ENCODE measurements around the gene SPATA18.
"Not testable (repeated sequence)": the region's sequence is repeated elsewhere in the genome, so short reads cannot be mapped to it uniquely, and the experiment has no call there.

Gene SPATA18

DNA sequence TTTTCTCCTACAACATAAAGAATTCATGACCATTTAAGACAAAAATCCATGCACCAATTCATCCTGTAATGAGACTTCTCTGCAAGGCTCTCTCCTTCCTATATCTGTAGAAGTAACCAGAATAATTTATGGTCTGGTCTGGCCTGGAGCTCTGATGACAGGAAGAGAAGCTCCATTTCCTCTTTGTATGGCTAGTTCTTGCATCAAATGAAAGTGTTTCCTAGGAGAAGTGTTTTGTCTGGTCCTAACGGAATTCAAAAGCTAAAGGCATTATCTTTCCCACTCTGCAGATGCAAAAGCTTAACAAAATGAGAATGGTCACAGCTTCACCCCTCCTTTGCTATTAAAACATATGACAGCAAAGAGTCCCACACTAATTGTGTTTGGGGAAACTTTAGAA is 55.1 kb downstream of the SPATA18 start:
- no peak for DNase-seq

DNA sequence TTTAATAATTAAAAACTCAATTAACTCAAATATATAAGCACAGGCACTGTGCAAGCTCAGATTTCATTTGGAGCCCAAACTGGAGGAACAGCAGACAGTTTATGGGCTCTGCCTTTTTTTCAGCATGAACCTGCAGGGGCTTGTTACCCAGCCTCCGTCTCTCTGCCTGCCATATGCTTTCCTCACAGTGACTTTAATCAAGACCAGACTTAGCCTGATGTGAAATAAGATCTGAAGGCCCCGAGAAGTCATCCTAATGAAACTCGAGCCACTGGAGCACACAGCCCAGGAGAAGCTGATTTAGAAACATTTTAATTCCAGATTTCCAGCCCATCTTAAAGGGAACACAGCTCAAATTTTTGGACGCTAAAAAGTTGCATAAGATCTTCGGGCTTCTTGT is 55.6 kb downstream of the SPATA18 start:
- no peak for DNase-seq

- no peak for DNase-seq
Observed at GRCh38 chr4:52107336-52107735, 56.2 kb downstream of the SPATA18 start.

DNA sequence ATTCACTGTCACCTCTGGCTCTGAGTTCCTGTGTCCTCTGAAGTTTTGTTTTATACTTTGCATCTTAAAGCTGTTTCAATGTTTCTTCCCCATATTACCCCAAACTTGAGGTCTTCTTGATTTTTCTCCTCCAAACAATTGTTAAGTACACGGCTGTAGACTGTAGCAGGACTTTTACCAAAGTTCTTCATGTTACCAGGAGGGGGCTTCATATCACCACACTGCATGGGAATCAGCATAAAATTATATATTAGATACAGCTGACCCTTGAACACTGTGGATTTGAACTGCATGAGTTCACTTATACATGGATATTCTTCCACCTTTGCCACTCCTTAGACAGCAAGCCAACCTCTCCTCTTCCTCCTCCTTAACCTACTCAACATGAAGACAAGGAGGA is 56.6 kb downstream of the SPATA18 start:
- no peak for DNase-seq

DNA sequence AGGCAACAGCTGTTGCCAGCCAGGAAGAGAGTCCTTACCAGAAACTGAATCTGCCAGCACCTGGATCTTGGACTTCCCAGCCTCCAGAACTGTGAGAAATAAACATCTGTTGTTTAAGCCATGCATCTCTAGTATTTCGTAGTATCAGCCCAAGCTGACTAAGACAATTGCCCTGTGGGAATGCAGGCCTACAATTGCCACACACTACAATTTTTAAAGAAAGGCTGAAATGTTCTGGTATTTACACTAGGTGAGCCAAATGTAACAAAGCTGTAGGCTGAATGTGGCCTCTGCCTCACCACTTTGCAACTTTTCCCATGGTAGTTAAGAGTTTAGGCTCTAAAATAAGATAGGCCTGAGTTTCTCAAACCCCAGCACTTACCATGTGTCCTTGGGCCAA is 59.1 kb downstream of the SPATA18 start:
- DNase-seq, result no peak

- DNase-seq, result no peak
Observed at GRCh38 chr4:52111995-52112394, 60.9 kb downstream of the SPATA18 start.

GRCh38 chr4:52112411-52112810 is 61.3 kb downstream of the SPATA18 start:
- DNase-seq, result no peak

DNA sequence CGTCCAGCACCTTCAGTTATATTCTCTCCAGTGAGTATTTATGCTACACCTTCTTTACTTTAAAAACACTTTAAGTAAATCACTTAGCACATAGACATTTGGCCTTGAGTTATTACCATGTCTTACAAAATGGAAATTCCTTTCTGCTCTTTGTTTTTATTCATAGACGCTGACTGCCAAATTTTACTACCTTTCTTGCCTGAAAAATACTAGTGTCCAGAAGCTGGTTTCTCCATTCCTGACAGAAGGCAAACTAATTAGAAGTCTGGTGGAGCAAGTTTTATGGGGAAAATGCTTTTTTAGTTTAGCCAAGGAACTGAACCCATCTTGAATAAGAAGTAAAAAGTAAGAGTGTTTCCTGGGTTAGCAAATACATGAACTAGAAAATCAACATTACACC is 65.5 kb downstream of the SPATA18 start:
- DNase-seq, result no peak

- no peak for DNase-seq
Observed at GRCh38 chr4:52126226-52126625, 75.1 kb downstream of the SPATA18 start.

- DNase-seq, result no peak
Observed at GRCh38 chr4:52126966-52127365, 75.9 kb downstream of the SPATA18 start.

DNA sequence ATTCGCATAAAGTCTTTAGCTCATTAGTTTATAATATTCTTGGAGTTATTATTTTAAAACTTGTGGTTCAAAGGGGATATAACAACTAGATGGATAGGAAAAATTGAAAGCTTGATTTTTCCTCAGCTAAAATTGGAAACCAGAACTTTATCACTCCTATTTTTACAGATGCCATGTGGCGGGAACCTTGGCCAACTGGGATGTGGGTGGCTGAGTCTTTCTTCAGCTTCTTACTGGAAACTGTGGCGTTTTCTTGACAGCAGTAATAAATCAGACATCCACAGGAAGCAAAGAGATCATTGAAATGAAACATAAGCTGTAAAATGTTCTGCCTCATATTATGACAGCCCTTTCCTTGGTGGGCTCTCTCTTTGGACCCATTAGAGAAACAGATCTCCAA is 84.1 kb downstream of the SPATA18 start:
- DNase-seq, result no peak

- not testable (repeated sequence) for DNase-seq
Observed at GRCh38 chr4:52137152-52137551, 86.0 kb downstream of the SPATA18 start.

DNA sequence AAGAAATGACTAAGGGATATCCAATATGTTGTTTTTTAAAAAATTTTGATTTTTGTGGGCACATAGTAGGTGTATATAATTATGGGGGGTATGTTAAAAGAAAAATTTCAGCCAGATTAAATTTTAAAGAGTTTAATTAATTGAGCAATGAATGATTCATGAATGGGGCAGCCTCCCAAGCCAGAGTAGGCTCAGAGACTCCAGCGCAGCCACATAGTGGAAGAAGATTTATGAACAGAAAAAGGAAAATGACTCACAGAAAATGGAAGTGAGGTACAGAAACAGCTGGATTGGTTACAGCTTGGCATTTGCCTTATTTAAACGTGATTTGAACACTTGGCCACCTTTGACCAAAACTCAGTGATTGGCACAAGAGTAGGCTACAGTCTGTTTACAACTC is 91.7 kb downstream of the SPATA18 start:
- no peak for DNase-seq

GRCh38 chr4:52143815-52144214 is 92.7 kb downstream of the SPATA18 start:
- DNase-seq, result no peak

DNA sequence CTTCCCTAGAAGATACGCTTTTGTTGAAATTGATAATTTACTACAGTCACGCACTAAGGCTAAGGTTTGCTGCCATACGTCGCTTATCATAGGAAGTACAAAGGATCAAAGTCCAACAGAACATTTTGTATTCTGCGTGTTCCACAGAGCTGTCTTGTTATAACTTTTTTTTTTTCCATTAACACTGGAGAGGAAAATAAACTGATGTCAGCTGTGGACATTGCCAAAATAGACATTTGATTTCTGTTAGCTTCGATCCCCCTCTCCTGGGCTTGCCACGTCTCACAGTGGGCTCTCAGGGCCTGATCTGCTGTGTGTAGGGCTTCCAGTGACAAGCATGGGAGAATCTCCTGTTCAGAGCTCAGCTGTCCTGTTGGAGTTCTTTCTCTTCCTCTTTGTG is 93.3 kb downstream of the SPATA18 start:
- DNase-seq, result no peak
